Smooth muscle cell (in vitro differentiated cells): Measurements from ENCODE around the gene MLN. TPM values are rescaled to one million over a fixed set of nuclear protein-coding genes. Genes with fewer than 3 reads are reported as not detected.

Experiments
- DNase-seq: peaks from one replicate; lab custom pipeline; 2025; ENCODE audit not compliant: unreplicated experiment; lab: John Stamatoyannopoulos, UW
- H2AFZ ChIP-seq: fragments of 200-600 bp; sonication (generic); 2 replicates; pipeline ENCODE4 v1.6.0; 2016; ENCODE audit warnings: antibody characterized with exemption, low read depth, mild to moderate bottlenecking
- H3F3A ChIP-seq: fragments of 200-600 bp; sonication (generic); 2 replicates; pipeline ENCODE4 v1.6.0; 2017; ENCODE audit warnings: antibody characterized with exemption, low read depth
- H3K27ac ChIP-seq: fragments of 200-600 bp; sonication (generic); 2 replicates; pipeline ENCODE4 v1.5.1; 2016; ENCODE audit warnings: low read depth, mild to moderate bottlenecking
- H3K27me3 ChIP-seq: fragments of 200-600 bp; sonication (generic); 2 replicates; pipeline ENCODE4 v1.6.1; 2016; ENCODE audit warnings: low read depth, mild to moderate bottlenecking
- H3K36me3 ChIP-seq: fragments of 200-600 bp; sonication (generic); 2 replicates; pipeline ENCODE4 v1.5.1; 2016; ENCODE audit warnings: low read depth
- H3K4me1 ChIP-seq: fragments of 200-600 bp; sonication (generic); 2 replicates; pipeline ENCODE4 v1.5.1; 2016; ENCODE audit warnings: low read depth
- H3K4me2 ChIP-seq: fragments of 200-600 bp; sonication (generic); 2 replicates; pipeline ENCODE4 v1.6.0; 2016; ENCODE audit warnings: mild to moderate bottlenecking
- H3K4me3 ChIP-seq: fragments of 200-600 bp; sonication (generic); 2 replicates; pipeline ENCODE4 v1.5.1; 2016; ENCODE audit warnings: mild to moderate bottlenecking
- H3K79me2 ChIP-seq: fragments of 200-600 bp; sonication (generic); 2 replicates; pipeline ENCODE4 v1.6.0; 2016; ENCODE audit warnings: low read depth, mild to moderate bottlenecking
- H3K9ac ChIP-seq: fragments of 200-600 bp; sonication (generic); 2 replicates; pipeline ENCODE4 v1.6.0; 2016; ENCODE audit warnings: low read depth
- H3K9me3 ChIP-seq: fragments of 200-600 bp; sonication (generic); replicated peaks from 2 replicates; pipeline ENCODE4 v1.5.1; 2016; ENCODE audit warnings: low read depth
- H4K20me1 ChIP-seq: fragments of 200-600 bp; sonication (generic); 2 replicates; pipeline ENCODE4 v1.6.0; 2016; ENCODE audit warnings: low read depth
- WGBS: methylation state at CpG from one replicate; pipeline ENCODE4 v1.1.7; 2016; ENCODE audit warnings: low lambda C conversion rate; 5-methylcytosine and 5-hydroxymethylcytosine counted together
- polyA plus RNA-seq: library from polyadenylated mRNA; unstranded; fragments of >200 nt; fragmentation: Nextera tagmentation; extraction: Ambion mirVana; gene quantifications from 2 replicates; pipeline ENCODE4 v1.2.1, GENCODE V29; 2016
- total RNA-seq: library from RNA; depleted of rRNA; stranded (reverse); fragments of >200 nt; gene quantifications from 2 replicates; pipeline ENCODE4 v1.2.3, GENCODE V29; 2014
- TF ChIP-seq, protein P1 (sequence below): fragments of 200-600 bp; sonication (generic); IDR thresholded peaks from 2 replicates; pipeline ENCODE4 v1.5.1; 2017; ENCODE audit warnings: borderline replicate concordance, mild to moderate bottlenecking, antibody characterized with exemption; ENCODE audit not compliant: insufficient read depth, poor library complexity, severe bottlenecking

Gene MLN, protein sequence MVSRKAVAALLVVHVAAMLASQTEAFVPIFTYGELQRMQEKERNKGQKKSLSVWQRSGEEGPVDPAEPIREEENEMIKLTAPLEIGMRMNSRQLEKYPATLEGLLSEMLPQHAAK
- total RNA-seq (not detected in 2 replicates), polyA plus RNA-seq (not detected in 2 replicates)

DNA sequence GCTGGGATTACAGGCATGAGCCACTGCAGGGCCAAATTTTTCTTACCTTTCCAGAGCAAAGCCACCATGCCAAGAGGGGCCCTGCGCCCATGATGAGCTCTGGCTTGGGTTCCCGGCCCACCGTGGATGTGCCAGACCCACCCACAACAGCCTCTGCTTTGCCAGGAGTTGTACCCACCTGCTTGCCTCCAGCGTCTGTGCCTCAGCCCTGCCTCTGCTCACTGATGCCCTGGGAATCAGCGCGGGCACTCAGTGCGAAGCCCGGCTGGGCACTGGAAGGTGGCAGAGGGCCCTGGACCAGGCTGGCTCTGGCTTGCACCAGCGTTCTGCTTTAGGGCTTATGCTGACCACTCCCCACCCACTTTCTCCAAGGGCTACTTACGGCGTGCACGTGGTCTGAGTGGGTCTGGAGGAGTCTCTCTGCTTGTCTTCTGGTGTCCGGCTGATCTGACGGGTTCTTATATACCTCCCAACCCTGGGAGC is at the start of gene MLN:
TSS of gene MLN (minus strand) at position 433 of the 483 bp plus-strand sequence. CDS start 2,840 bp downstream, outside the sequence.
- Histone ChIP-seq H3K4me1 (peaks cover 14% of the 10 kb centered on the region), H3K9ac (no peak within 1 kb of the TSS), H3K27ac (no peak within 1 kb of the TSS), H3F3A (no peaks in the 10 kb centered on the region), H3K36me3 (no peaks in the 10 kb centered on the region), H3K4me2 (no peak within 1 kb of the TSS), H2AFZ (no peak within 1 kb of the TSS), H3K27me3 (no peaks in the 10 kb centered on the region), H3K79me2 (no peaks in the 10 kb centered on the region), H4K20me1 (no peaks in the 10 kb centered on the region), H3K4me3 (no peak within 1 kb of the TSS), H3K9me3 (no peaks in the 10 kb centered on the region)
- 94% methylated on average over 14 of the region's 14 CpGs for WGBS
- no peak for DNase-seq
- TF ChIP-seq, protein P1, sequence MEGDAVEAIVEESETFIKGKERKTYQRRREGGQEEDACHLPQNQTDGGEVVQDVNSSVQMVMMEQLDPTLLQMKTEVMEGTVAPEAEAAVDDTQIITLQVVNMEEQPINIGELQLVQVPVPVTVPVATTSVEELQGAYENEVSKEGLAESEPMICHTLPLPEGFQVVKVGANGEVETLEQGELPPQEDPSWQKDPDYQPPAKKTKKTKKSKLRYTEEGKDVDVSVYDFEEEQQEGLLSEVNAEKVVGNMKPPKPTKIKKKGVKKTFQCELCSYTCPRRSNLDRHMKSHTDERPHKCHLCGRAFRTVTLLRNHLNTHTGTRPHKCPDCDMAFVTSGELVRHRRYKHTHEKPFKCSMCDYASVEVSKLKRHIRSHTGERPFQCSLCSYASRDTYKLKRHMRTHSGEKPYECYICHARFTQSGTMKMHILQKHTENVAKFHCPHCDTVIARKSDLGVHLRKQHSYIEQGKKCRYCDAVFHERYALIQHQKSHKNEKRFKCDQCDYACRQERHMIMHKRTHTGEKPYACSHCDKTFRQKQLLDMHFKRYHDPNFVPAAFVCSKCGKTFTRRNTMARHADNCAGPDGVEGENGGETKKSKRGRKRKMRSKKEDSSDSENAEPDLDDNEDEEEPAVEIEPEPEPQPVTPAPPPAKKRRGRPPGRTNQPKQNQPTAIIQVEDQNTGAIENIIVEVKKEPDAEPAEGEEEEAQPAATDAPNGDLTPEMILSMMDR: no peak

DNA sequence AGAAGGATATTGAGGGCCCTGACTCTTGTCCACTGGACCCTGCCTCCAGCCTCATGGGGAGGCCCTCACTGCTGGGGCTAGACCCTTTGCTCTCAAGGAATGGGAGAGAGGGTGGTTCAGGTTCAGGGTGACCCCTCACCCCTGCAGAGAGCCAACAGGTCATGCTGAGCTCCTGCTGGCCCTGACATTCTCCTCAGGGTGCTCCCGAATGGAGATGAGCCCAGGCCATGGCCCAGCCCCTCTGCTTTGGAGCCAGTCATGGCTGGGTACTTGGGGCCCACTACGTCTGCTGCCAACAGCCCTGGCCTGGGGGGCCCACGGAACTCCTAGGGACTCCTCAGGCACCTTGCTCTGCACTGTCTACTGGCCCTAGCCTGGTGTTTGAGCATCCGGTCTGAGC is 49.2 kb upstream of the MLN start:
- Histone ChIP-seq H2AFZ (no peak overlapping the region), H4K20me1 (no peaks in the 10 kb centered on the region), H3K27me3 (no peaks in the 10 kb centered on the region), H3K4me2 (no peak overlapping the region), H3K9me3 (no peaks in the 10 kb centered on the region), H3K27ac (no peak overlapping the region), H3K9ac (no peak overlapping the region), H3K36me3 (no peaks in the 10 kb centered on the region), H3K4me3 (no peak overlapping the region), H3F3A (no peaks in the 10 kb centered on the region), H3K4me1 (no peaks in the 10 kb centered on the region), H3K79me2 (no peaks in the 10 kb centered on the region)
- DNase-seq: no peak
- TF ChIP-seq, protein P1: no peak
- 77% methylated on average over 4 of the region's 4 CpGs for WGBS

DNA sequence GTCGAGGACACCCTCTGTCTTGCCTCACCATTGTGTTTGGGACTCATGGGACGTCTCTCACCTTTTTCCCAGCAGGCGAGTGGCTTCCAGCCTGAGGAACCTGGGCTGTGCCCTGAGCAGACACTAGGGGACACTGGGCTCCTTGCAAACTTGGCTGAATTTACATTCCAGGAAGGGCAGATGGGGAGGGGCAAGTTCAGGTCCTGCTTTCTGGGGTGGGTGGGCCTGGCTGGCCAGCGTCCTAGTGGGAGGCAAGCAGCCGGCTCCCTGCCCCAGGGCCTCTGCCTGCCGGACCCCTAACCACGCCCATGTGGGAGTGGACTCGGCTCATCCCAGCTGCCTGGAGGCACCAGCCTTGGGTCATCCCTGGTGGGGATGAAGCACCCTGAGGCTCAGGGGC is 48.2 kb upstream of the MLN start:
- Histone ChIP-seq H3K4me3 (no peak overlapping the region), H3K27ac (no peak overlapping the region), H3K36me3 (no peaks in the 10 kb centered on the region), H3K27me3 (no peaks in the 10 kb centered on the region), H3K4me1 (no peaks in the 10 kb centered on the region), H3F3A (no peaks in the 10 kb centered on the region), H3K9me3 (no peaks in the 10 kb centered on the region), H3K9ac (no peak overlapping the region), H2AFZ (no peak overlapping the region), H3K79me2 (no peaks in the 10 kb centered on the region), H3K4me2 (no peak overlapping the region), H4K20me1 (no peaks in the 10 kb centered on the region)
- TF ChIP-seq, protein P1: peak; percentile 38
- no peak for DNase-seq
- 25% methylated on average over 7 of the region's 8 CpGs for WGBS
